UCSD-AML1 (cell line): ENCODE measurements around the gene RAPGEF2.
"Not testable (repeated sequence)": the region's sequence is repeated elsewhere in the genome, so short reads cannot be mapped to it uniquely, and the experiment has no call there.

ENCODE experiments used
- DNase-seq: peaks from one replicate; lab custom pipeline; 2025; ENCODE audit not compliant: unreplicated experiment; lab: John Stamatoyannopoulos, UW

RAPGEF2 gene

GRCh38 chr4:159158083-159158617, 55.3 kb downstream of the RAPGEF2 start:
- no peak for DNase-seq

DNA sequence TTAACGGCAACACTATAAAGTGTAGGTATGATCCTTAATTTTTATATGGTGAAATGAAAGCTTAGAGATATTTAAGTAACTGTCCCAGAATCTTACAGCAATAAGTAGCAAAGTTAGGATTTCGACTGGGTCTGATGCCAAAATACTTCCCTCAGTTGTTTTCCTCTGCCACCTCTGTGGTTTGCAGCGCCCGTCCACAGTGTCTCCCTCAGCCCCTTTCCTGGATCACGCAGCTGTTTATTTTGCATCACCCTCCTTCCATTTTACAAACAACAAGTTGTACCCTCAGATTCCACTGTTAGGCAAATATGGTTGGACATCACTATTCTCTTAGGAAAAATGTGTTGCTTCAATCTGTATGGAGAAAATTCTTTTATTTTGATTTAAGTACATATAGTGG, 56.1 kb downstream of the RAPGEF2 start:
- DNase-seq, result no peak

DNA sequence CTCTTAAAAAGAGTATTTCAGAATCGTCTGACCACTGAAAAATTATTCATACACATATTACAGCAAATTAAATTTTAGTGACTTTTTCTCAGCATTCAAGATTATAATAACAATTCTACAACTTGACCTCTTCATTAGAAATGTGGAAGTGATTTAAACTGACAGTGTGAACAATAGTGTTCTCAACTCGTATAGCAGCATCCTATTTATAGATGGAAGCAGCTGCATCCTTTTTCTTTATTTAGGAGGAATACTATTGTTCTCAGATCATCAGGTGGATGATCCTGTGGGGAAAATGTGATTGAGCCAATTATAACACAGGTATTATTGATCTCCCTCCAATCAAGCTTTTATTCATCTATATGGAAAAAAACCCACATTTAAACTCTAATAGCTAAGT, 56.7 kb downstream of the RAPGEF2 start:
- DNase-seq, result no peak

DNA sequence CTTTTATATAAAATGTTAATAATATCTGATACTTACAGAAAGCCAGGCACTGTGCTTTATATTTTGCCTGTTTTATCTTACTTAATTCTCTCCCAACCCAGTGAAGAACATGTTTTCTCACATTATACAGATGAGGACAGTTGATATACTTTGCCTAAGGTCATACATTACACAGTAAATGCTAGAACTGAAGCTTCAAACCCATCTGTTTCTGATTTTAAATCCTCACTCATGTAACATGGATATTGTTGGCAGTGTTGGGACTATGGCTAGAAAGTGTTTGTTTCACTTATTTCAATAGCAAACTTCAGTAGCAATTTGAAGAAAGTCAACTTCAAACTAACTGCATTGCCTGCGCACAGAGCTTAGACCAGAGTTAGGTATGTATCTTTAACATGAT, 57.4 kb downstream of the RAPGEF2 start:
- DNase-seq, result no peak

DNA sequence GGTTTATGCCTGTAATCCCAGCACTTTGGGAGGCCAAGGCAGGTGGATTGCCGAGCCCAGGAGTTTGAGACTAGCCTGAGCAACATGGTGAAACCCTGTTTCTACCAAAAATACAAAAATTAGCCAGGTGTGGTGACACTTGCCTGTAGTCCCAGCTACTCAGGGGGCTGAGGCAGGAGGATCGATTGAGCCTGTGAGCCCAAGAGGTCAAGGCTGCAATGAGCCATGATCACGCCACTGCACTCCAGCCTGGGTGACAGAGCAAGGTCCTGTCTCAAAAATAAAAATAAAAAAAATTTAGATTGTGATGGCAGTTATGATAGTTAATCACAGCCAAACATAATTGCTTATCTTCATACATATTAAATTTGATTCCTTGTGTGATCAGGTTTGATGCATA, 58.6 kb downstream of the RAPGEF2 start:
- DNase-seq, result not testable (repeated sequence)

- no peak for DNase-seq
Measured at GRCh38 chr4:159162576-159162975, 59.7 kb downstream of the RAPGEF2 start.

- DNase-seq, result no peak
Measured at GRCh38 chr4:159163521-159163920, 60.6 kb downstream of the RAPGEF2 start.

DNA sequence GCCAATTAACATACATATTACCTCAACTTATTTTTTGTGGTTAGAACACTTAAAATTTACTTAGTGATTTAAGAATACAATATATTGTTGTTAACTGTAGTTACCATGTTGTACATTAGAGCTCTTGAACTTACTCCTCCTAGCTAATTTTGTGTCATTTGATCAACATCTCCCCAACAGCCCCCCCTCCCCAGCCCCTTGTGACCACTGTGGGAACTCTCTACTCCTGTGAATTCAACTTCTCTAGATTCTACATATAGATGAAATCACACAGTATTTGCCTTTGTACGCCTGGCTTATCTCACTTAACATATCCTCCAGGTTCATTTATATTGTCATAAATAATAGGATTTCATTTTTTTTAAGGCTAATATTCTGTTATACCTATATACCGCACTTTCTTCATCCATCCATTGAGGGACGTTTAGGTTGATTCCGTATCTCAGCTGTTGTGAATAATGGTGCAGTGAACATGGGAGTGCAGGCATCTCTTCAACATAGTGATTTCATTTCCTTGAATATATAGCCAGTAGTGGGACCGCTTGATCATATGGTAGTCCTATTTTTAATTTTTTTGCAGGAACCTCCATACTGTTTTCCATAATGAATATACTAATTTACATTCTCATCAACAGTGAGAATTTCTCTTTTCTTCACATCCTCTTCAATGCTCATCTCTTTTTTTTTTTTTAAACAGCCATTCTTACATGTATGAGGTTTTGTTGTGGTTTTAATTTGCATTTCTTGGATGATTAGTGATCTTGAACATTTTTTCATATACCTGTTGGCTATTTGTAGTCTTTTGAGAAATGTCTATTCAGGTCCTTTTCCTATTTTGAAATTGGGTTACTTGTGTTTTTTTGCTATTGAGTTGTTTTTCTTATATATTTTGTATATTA, 66.8 kb downstream of the RAPGEF2 start:
- DNase-seq, result no peak

GRCh38 chr4:159171287-159171686, 68.4 kb downstream of the RAPGEF2 start:
- no peak for DNase-seq

DNA sequence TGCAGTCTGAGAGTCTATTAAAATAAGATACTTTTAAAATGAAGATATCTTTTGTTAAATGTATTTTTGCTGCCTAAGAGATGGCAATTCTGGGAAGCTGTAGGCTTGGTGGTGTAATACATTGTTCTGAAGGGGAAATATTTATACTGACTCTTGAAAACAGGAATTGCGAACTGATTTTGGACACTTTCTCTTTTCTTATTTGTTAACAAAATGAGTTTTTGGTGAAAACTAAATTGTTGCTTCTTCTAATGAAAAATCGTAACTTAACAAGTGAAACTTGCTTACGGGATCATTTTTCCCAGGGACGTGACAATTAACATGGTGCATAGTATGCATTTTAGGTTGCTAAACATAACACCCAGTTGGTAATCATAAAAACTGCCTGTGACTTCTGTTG, 71.0 kb downstream of the RAPGEF2 start:
- no peak for DNase-seq

DNA sequence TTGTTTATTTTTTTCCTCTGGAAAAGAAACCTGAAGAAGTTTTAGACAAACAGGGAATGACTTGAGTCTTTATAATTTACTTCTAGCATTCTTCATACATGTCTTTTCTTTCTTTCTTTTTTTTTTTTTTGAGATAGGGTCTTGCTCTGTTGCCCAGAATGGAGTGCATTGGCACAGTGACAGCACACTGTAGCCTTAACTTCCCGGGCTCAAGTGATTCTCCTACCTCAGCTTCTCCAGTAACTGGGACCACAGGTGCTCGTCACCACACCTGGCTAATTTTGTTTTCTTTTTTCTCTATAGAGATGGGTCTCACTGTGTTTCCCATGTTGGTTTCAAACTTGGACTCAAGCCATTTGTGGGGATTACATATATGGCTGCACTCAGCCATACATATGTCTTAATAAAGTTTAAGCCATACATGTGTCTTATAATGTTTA, 71.8 kb downstream of the RAPGEF2 start:
- no peak for DNase-seq

DNA sequence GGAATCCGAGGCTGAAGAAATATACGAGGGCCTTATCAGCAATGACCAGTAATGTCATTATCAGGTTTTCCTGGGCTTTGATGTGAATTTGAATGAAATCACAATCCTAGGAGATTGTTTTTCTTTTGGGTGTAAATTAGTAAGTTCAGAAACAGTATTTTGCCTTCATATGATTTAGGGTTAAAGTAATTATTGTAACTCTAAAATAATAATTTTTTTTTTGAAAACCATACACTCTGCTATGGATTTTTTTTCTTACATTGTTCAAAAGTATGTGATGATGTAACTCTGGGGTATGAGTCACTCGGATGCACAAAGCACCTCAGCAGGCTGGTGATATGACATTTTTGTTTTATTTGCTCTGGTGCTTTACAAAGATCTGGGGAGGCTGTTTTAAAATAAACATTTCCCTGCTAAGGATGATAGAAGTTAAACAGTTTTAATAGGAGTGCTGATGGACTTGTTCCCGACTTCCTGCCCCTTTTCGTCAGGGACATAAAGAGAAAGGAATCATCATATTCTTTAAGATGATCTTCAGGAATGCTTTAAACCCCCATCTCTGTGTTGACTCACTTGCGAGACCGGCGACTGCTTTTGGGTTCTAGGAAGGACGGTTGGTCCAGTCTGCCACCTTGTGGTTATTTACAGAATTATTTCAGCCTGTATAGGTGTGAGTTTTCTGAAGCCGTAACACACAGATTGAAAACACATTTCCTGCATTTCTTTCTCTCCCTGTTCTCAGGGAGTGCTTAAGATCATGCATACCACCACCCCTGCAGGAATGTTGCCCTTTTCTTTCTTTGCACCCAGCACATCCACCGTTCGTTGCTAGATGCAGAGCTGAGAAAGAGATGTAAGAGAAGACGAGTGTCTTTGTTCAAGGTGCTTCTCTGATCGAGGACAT, 72.5 kb downstream of the RAPGEF2 start:
- DNase-seq, result peak; percentile 37

- no peak for DNase-seq
Measured at GRCh38 chr4:159175989-159176375, 73.1 kb downstream of the RAPGEF2 start.

DNA sequence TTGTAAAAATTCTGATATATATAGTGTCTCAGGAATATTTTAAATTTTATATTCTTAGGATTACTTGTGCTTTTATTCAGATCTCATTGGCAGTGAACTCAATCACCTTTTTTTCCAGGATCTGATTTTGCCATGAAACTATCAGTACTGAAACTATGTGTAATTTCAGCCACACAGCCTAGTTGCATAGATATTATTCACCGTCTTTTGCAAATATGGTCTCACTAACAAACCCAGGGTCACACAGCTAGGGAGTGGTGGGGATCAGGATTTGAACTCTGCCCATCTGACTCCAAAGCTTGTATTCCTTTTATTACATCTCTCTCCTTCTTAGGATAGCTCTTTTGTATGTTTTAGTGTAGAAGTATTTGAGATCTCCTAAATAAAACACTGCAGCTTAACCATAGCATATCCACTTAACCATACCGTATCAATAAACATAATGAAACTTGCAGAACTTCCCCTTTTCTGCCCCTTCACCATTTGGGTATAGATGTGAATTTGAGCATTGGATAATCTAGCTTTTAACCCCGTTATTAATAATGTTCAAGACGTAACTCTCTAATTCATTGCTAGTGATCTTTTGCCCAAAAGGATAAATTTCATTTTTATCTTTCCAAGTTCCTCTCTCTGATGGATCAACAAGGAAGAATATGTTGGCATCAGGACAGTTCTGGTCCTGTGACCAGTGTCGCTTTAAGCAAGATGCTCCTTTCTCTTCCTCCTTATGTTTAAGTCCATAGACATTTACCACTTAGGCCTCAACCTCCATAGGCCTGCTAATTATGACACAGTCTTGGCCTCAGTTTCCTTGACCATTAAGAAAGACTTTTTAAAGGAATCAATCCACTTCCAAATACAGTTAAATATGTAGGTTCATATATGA, 74.6 kb downstream of the RAPGEF2 start:
- DNase-seq, result no peak

- no peak for DNase-seq
Measured at GRCh38 chr4:159178151-159178546, 75.3 kb downstream of the RAPGEF2 start.

GRCh38 chr4:159178979-159179969, 76.4 kb downstream of the RAPGEF2 start:
- no peak for DNase-seq

DNA sequence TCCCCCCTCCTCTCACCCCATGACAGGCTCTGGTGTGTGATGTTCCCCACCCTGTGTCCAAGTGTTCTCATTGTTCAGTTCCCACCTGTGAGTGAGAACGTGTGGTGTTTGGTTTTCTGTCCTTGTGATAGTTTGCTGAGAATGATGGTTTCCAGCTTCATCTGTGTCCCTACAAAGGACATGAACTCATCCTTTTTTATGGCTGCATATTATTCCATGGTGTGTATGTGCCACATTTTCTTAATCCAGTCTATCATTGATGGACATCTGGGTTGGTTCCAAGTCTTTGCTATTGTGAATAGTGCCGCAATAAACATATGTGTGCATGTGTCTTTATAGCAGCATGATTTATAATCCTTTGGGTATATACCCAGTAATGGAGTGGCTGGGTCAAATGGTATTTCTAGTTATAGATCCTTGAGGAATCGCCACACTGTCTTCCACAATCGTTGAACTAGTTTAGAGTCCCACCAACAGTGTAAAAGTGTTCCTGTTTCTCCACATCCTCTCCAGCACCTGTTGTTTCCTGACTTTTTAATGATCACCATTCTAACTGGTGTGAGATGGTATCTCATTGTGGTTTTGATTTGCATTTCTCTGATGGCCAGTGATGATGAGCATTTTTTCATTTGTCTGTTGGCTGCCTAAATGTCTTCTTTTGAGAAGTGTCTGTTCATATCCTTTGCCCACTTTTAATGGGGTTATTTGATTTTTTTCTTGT, 81.2 kb downstream of the RAPGEF2 start:
- not testable (repeated sequence) for DNase-seq

DNA sequence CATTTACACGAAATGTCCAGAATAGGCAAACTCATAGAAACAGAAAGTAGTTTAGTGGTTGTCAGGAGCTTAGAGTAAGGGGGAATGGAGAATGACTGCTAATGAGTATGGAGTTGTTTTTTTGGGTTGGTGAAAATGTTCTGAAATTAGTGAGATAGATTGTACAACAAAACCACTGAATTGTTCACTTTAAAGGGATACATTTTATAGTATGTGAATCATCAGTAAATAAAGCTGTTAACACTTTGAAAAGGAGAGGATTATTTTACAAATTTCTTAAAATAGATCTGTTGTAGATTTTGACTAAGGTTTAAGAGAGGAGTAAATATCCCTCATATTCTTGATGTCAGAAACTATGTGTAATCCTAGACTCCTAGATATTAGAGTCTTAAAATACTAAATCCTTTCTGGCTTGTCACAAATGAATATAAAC, 82.7 kb downstream of the RAPGEF2 start:
- DNase-seq, result no peak

DNA sequence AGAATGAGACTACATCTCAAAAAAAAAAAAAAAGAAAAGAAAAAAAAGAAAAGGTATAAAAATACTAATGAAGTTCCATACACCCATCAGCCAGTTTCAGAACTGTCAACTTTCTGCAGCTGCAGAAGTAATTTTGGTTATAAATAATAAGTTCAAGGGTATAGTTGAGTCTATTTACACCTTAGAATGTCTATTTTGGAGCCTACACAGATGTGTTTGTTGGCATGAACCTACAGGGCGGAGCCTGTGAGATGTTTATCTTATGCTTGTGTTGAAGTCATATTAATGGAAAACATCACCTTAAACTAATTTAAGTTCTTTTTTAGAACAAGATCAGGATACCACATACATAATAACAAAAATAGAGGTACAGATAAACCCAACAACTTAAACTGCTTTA, 85.8 kb downstream of the RAPGEF2 start:
- DNase-seq, result no peak
